ENCODE data around the gene GARIN5A.

Gene GARIN5A

GRCh38 chr19:50507376-50507775, 30.7 kb upstream of the GARIN5A start:
- DNase-seq: no peak

GRCh38 chr19:50506700-50507099, 30.1 kb upstream of the GARIN5A start:
- no peak for DNase-seq

- no peak for DNase-seq
Observed at GRCh38 chr19:50505856-50506611, 29.4 kb upstream of the GARIN5A start.

- DNase-seq: no peak
Observed at GRCh38 chr19:50501568-50502475, 25.2 kb upstream of the GARIN5A start.

GRCh38 chr19:50501186-50501567, 24.5 kb upstream of the GARIN5A start:
- no peak for DNase-seq

GRCh38 chr19:50500753-50501151, 24.1 kb upstream of the GARIN5A start:
- DNase-seq: no peak

GRCh38 chr19:50500060-50500752, 23.6 kb upstream of the GARIN5A start:
- DNase-seq: peak; percentile 46 to 48

GRCh38 chr19:50498219-50499056, 21.8 kb upstream of the GARIN5A start:
- no peak for DNase-seq

GRCh38 chr19:50497022-50497405, 20.4 kb upstream of the GARIN5A start:
- DNase-seq: no peak

- DNase-seq: no peak
Observed at GRCh38 chr19:50496189-50497021, 19.8 kb upstream of the GARIN5A start.

- DNase-seq: no peak
Observed at GRCh38 chr19:50495020-50495531, 18.4 kb upstream of the GARIN5A start.

GRCh38 chr19:50494186-50495019, 17.8 kb upstream of the GARIN5A start:
- DNase-seq: no peak

GRCh38 chr19:50493171-50493570, 16.5 kb upstream of the GARIN5A start:
- DNase-seq: no peak

- no peak for DNase-seq
Observed at GRCh38 chr19:50492303-50493052, 15.8 kb upstream of the GARIN5A start.

- no peak for DNase-seq
Observed at GRCh38 chr19:50490991-50491472, 14.4 kb upstream of the GARIN5A start.

GRCh38 chr19:50490411-50490811, 13.8 kb upstream of the GARIN5A start:
- no peak for DNase-seq

GRCh38 chr19:50489461-50490011, 12.9 kb upstream of the GARIN5A start:
- DNase-seq: no peak

- DNase-seq: no peak
Observed at GRCh38 chr19:50488389-50489194, 11.9 kb upstream of the GARIN5A start.

Measured in NCI-H1930 (cell line).